Measurements from ENCODE around the gene USP32. TPM values are rescaled to one million over a fixed set of nuclear protein-coding genes. Genes with fewer than 3 reads are reported as not detected.
"Not testable (repeated sequence)": the region's sequence is repeated elsewhere in the genome, so short reads cannot be mapped to it uniquely, and the experiment has no call there.

Gene USP32
- total RNA-seq, 1 donor from 2014 or later, result 53.6 TPM

GRCh38 chr17:60430561-60430960 is 38.6 kb upstream of the USP32 start:
- not testable (repeated sequence) for H3K9me3 Mint-ChIP-seq (ENCODE audit: unreplicated experiment); H3K36me3 Mint-ChIP-seq (ENCODE audit: unreplicated experiment); H3K27ac Mint-ChIP-seq (ENCODE audit: unreplicated experiment); H3K4me1 Mint-ChIP-seq (ENCODE audit: unreplicated experiment); H3K27me3 Mint-ChIP-seq (ENCODE audit: unreplicated experiment); H3K4me3 Mint-ChIP-seq (ENCODE audit: unreplicated experiment)
- DNase-seq (ENCODE audit: extremely low spot score, unreplicated experiment), result peak; percentile 34

DNA sequence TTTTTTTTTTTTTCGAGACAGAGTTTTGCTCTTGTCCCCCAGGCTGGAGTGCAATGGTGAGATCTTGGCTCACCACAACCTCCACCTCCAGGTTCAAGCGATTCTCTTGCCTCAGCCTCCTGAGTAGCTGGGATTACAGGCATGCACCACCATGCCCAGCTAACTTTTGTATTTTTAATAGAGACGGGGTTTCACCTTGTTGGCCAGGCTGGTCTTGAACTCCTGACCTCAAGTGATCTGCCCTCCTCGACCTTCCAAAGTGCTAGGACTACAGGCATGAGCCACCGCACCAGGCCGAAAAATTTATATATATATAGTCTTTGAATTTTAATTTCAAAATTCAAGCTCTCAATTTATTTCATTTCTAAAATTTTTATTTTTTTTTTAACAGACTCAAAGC is 36.6 kb upstream of the USP32 start:
- not testable (repeated sequence) for H3K4me1 Mint-ChIP-seq (ENCODE audit: unreplicated experiment); DNase-seq (ENCODE audit: extremely low spot score, unreplicated experiment); H3K9me3 Mint-ChIP-seq (ENCODE audit: unreplicated experiment); H3K4me3 Mint-ChIP-seq (ENCODE audit: unreplicated experiment); H3K27me3 Mint-ChIP-seq (ENCODE audit: unreplicated experiment); H3K27ac Mint-ChIP-seq (ENCODE audit: unreplicated experiment); H3K36me3 Mint-ChIP-seq (ENCODE audit: unreplicated experiment)

- H3K27ac Mint-ChIP-seq (ENCODE audit: unreplicated experiment), result no peak overlapping the region
- no peak for DNase-seq (ENCODE audit: extremely low spot score, unreplicated experiment)
- peaks cover 2% of the 10 kb centered on the region for H3K4me1 Mint-ChIP-seq (ENCODE audit: unreplicated experiment)
- no peak overlapping the region for H3K4me3 Mint-ChIP-seq (ENCODE audit: unreplicated experiment)
- no peaks in the 10 kb centered on the region for H3K9me3 Mint-ChIP-seq (ENCODE audit: unreplicated experiment)
- TF ChIP-seq CTCF (IDR thresholded peaks at IDR 0.05), result no peak
- H3K36me3 Mint-ChIP-seq (ENCODE audit: unreplicated experiment), result no peaks in the 10 kb centered on the region
- no peaks in the 10 kb centered on the region for H3K27me3 Mint-ChIP-seq (ENCODE audit: unreplicated experiment)
These were observed 34.7 kb upstream of the USP32 start for GRCh38 chr17:60426596-60426995.

- no peak for DNase-seq (ENCODE audit: extremely low spot score, unreplicated experiment)
- peaks cover 9% of the 10 kb centered on the region for H3K4me1 Mint-ChIP-seq (ENCODE audit: unreplicated experiment)
- H3K27ac Mint-ChIP-seq (ENCODE audit: unreplicated experiment), result no peak overlapping the region
- no peak for TF ChIP-seq CTCF (IDR thresholded peaks at IDR 0.05)
- H3K4me3 Mint-ChIP-seq (ENCODE audit: unreplicated experiment), result no peak overlapping the region
- no peaks in the 10 kb centered on the region for H3K9me3 Mint-ChIP-seq (ENCODE audit: unreplicated experiment)
- H3K27me3 Mint-ChIP-seq (ENCODE audit: unreplicated experiment), result no peaks in the 10 kb centered on the region
- no peaks in the 10 kb centered on the region for H3K36me3 Mint-ChIP-seq (ENCODE audit: unreplicated experiment)
These were observed 33.7 kb upstream of the USP32 start for GRCh38 chr17:60425626-60426025.

GRCh38 chr17:60423865-60424264 is 31.9 kb upstream of the USP32 start:
- no peak for DNase-seq (ENCODE audit: extremely low spot score, unreplicated experiment)
- Mint-ChIP-seq H3K4me3 (ENCODE audit: unreplicated experiment) (no peak overlapping the region), H3K27ac (ENCODE audit: unreplicated experiment) (no peak overlapping the region), H3K36me3 (ENCODE audit: unreplicated experiment) (no peaks in the 10 kb centered on the region), H3K27me3 (ENCODE audit: unreplicated experiment) (no peaks in the 10 kb centered on the region), H3K9me3 (ENCODE audit: unreplicated experiment) (no peaks in the 10 kb centered on the region), H3K4me1 (ENCODE audit: unreplicated experiment) (peaks cover 9% of the 10 kb centered on the region)
- TF ChIP-seq CTCF (IDR thresholded peaks at IDR 0.05), result no peak

- no peak for DNase-seq (ENCODE audit: extremely low spot score, unreplicated experiment)
- Mint-ChIP-seq H3K9me3 (ENCODE audit: unreplicated experiment) (no peaks in the 10 kb centered on the region), H3K27me3 (ENCODE audit: unreplicated experiment) (no peaks in the 10 kb centered on the region), H3K36me3 (ENCODE audit: unreplicated experiment) (no peaks in the 10 kb centered on the region), H3K4me3 (ENCODE audit: unreplicated experiment) (peak within 1 kb of the TSS; percentile 70), H3K27ac (ENCODE audit: unreplicated experiment) (no peak within 1 kb of the TSS), H3K4me1 (ENCODE audit: unreplicated experiment) (peaks cover 9% of the 10 kb centered on the region)
- no peak for TF ChIP-seq CTCF (IDR thresholded peaks at IDR 0.05)
These were observed 30.3 kb upstream of the USP32 start, which contains the start of gene CHCT1 for GRCh38 chr17:60422162-60422665. CHCT1 (plus strand) TSS chr17:60422489; CDS start chr17:60422593, 104 bp downstream.

All from osteocyte (in vitro differentiated cells).